T-helper 9 cell (primary cell): ENCODE data around the gene DRGX.

Source experiments
- DNase-seq: peaks from one replicate; pipeline ENCODE4 v3.0.0-alpha.2; 2020

Gene DRGX

GRCh38 chr10:49361178-49361554, 34.7 kb downstream of the DRGX start:
- no peak for DNase-seq

- no peak for DNase-seq
Observed at GRCh38 chr10:49360271-49361177, 35.4 kb downstream of the DRGX start.

GRCh38 chr10:49359349-49360270, 36.3 kb downstream of the DRGX start:
- no peak for DNase-seq

DNA sequence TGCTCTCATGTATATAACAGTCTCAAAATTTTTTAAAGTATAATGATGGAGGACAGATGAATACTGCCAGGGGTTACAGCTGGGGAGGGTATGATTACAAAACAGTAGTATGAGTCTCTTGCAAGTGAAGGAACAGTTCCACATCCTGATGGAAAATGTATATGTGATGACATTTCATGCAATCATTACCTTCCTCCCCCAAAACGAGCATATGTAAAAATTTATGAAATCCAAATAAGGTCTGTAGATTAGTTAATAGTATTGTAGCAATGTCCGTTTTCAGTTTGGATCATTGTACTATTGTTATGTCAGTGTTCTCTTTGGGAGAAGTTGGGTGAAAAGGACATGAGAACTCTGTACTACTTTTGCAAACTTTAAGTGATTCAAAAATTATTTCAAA, 38.0 kb downstream of the DRGX start:
- no peak for DNase-seq

- DNase-seq, result no peak
Observed at GRCh38 chr10:49356944-49357343, 38.9 kb downstream of the DRGX start.

- DNase-seq, result no peak
Observed at GRCh38 chr10:49356181-49356580, 39.7 kb downstream of the DRGX start.

DNA sequence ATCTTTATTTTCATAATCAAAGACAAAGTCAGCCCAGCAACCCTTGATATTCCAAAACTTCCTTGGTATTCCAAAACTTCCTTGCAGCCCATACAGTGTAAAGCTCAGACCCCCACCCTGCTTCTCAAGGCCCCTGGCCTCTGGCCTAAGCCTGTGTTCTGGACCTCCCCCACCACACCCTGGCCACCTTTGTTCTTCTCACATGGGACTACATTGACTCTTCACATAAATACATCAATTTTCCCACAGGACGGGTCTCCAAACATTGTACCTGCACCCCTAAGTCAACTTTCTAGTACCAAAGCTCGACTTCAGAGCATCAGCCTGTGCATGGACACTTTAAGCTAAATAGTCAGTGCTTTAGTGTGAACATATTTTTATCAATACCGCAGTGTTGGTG, 40.7 kb downstream of the DRGX start:
- no peak for DNase-seq

DNA sequence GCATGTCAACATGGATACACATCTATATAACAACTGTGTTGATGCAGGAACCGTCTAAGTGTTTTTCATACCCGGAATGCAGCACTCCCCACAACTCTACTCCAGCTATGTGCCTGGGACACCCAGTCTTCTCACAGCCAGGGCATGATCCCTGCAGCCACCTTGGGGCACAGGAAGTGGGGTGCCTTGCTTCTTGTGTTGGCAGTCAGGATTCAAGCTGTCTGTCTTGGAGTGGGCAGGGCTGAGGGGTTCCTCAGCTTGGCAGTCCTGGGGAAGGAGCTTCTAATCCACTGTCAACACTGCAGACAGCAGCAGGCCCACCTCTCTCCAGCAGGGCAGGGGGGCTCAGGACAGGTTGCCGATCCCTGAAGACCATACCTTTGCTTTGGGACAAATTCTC, 41.3 kb downstream of the DRGX start:
- DNase-seq, result no peak

DNA sequence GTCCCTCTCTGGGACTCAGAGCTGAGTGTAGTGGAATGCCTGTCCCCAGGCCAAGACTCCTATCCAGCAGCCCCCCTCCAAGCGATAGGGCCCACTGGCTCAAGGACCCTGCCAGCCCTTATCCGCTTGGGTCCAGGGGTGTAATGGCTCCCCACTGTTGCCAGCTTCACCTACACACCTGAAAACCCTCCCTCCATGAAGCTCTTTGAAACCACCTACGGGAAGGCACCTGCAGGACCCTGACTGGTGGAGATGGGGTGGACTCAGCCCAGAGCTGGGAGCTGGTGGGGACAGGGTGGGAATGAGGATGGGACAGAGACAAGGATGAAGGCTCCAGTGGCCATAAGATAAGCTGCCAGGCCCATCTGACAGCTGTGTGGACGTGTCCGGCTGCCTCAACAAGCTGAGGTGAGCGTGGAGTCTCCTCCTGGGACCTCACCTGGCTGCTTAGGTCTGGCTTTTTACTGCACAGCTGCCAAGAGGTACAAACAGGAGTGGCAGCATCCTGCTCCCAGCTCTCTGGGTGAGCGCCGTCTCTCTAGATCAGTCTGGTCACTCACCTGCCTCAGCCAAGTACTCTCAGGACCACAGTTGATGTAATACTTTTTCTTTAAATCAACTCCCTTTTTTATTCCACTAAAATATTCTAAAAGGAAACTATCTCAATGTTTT, 41.9 kb downstream of the DRGX start:
- DNase-seq, result no peak

DNA sequence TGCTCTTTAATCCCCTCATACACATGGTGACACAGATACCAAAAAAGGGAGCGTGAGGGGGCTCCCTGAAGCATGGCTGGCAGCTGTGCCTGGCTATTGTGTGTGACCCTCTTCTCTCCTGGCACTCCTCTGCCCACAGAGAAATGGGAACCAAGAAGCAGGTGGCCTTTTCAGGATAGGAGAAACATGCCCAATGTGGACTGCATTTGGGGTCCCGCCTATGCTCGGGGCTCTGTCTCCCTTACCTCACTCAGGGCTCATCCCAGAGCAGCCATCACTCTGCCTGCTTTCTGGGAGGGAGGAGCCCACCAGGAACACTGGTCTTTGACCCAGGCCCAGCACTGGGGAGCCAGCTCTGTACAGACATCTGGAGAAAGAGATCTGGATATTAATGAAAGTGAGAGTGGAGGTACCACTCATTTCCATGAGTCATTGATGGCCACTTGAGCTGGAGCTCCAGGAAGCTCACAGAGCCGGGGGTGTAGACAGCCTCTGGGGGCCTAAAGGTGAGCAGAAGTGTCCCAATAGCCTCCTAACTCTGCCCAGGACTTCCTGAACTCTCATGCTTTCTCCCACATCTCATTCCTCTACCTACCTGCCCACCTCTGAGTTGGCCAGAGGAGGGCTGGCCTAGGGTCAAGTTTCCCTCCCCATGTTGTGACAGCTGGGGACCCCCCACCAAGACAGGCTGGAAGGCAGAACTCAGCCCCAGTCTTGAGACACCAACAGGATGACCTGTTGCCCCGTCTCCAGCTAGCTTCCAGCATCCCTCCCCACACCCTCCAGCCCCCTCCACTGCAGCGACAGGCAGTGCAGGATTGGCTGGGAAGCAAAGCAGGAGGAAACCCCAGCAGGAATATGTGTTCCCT, 42.6 kb downstream of the DRGX start:
- no peak for DNase-seq

DNA sequence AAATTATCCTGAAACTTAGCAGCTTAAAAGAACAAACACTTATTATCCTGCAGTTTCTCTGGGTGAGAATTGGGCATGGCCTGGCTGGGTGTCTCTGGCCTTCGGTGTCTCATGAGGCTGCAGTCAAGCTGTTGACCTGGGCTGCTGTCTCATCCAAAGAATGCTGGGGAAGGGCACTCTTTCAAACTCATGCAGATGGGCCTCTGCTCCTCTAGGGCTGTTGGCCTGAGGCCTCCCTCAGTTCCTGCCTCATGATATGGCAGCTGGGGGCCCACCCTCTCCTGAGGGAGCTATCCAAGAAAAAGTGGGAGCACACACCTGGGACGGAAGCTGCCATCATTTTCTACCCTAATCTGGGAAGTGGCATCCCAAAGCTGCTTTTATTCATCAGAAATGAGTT, 43.6 kb downstream of the DRGX start:
- DNase-seq, result no peak

DNA sequence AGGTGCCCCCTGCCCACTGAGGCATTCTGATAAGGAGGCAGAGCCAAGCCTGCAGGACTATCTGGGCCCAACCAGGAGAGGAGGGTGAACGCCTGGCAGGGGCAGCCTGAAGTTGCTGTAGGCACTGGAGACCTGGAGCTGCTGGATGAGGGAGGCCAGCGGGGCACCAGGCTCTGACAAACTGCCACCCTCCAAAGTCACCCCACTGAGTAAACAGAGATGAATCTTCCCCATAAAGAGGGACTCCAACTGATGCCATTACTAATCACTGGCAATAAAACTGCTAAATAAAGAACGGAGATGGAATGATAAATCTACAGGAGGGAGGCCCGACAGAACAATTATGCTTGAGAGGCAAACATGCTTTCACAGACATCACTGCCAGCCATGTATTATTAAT, 44.2 kb downstream of the DRGX start:
- no peak for DNase-seq

DNA sequence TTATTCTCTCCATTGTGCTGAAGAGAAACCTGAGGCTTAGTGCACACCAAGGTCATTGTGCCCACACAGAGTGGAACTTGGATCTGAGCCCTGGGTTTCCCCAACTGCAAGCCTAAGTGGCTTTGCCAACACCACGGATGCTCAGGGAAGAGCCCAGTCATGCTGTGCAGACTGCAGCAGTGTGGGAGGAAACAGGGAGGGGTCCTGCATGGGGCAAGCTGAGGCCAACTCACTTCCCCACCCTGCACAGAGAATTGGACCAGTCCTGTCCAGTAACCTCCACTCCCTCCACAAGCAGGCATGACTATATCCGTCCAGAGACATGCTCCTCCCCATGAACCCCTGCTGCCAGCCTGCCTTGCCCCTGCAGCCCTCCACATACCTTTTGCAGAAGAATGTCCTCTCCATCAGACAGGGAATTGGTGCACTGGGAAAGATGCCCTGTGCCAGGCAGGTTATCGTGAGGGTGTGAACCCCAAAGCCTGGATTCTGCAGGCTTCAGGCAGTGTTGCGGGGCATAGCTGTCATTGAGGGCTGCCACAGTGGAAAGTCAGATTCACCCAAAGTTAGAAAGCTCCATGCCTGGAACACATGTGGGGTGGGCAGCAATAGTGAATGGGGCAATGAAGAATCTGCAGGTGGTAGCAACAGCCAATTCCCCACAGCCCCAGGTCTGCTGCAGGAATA, 44.9 kb downstream of the DRGX start:
- no peak for DNase-seq

DNA sequence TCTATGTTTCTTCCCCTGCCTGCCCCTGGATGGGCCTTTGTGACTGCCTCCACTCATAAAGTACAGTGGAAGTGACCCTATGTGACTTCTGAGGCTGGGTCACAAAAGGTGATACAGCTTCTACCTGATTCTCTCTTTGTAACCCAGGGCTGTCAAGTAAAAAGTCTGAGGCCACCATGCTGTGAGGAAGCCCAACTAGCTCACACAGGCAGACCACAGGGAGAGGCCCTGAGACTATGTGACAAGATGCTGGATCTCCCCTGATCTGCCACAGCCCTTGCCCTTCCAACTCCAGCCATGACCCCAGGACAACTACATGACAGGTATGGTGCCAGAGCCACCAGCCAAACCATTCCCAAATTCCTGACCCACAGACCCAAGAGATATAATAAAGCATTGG, 45.8 kb downstream of the DRGX start:
- no peak for DNase-seq

- no peak for DNase-seq
Observed at GRCh38 chr10:49349390-49349789, 46.5 kb downstream of the DRGX start.

- no peak for DNase-seq
Observed at GRCh38 chr10:49348593-49348992, 47.3 kb downstream of the DRGX start.

DNA sequence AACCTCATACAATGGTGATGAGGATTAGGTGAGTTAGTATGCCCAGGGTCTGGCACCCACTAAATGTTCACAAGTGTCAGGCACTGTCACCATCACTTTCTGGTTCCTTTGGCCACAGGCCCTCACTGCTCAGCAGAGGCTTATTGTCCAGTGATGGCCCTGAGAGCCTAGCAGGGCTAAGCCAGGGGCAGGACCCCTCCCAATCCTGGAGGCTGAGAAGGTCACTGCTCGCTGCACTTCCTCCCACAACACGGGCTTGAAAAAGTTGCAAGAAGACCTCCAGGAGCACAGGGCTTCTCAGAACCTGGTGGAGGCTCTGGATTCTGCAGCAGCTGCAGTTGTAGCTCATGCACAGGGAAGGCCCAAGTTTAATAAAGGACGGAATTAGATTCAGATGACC, 48.1 kb downstream of the DRGX start:
- no peak for DNase-seq

DNA sequence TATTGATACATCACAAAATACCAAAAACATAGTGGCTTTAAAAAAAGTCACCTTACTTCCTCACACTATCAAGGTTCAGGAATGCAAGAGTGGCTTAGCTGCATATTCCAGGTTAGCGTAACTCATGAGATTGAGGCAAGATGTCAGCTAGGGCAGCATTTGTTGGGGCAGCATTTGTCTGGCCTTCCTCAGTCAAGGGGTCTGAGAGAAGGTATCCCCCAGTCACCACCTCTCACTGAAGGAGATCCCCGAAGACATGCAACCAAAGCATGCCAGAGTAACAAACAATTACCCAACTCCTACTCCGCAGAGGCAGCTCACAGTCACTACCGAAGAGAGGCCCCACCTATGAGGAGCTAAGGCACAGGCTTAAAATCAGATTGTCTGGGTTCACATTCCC, 48.5 kb downstream of the DRGX start:
- no peak for DNase-seq

- DNase-seq, result no peak
Observed at GRCh38 chr10:49344840-49345239, 51.0 kb downstream of the DRGX start.

- no peak for DNase-seq
Observed at GRCh38 chr10:49338604-49339003, 57.3 kb downstream of the DRGX start.

DNA sequence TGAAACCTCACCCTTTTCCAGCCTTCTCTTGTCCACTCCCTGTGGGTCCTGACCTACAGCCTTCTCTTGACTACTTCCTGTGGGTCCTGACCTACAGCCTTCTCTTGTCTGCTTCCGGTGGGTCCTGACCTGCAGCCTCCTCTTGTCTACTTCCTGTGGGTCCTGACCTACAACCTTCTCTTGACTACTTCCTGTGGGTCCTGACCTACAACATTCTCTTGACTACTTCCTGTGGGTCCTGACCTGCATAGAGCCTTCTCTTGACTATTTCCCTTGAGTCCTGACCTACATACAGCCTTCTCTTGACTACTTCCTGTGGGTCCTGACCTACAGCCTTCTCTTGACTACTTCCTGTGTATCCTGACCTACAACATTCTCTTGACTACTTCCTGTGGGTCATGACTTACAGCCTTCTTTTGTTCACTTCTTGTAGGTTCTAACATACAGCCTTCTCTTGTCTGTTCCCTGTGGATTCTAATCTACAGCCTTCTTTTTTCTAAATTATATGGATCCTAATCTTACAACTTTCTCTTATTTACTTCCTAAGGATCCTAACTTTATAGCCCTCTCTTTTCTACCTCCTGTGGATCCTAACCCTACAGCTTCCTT, 60.4 kb downstream of the DRGX start:
- DNase-seq, result no peak
